ENCODE results near the gene MTX2. TPM values are rescaled to one million over a fixed set of nuclear protein-coding genes. Genes with fewer than 3 reads are reported as not detected.

The MTX2 gene
- total RNA-seq, 1 experiment from 2014 or later = 33.7 TPM

DNA sequence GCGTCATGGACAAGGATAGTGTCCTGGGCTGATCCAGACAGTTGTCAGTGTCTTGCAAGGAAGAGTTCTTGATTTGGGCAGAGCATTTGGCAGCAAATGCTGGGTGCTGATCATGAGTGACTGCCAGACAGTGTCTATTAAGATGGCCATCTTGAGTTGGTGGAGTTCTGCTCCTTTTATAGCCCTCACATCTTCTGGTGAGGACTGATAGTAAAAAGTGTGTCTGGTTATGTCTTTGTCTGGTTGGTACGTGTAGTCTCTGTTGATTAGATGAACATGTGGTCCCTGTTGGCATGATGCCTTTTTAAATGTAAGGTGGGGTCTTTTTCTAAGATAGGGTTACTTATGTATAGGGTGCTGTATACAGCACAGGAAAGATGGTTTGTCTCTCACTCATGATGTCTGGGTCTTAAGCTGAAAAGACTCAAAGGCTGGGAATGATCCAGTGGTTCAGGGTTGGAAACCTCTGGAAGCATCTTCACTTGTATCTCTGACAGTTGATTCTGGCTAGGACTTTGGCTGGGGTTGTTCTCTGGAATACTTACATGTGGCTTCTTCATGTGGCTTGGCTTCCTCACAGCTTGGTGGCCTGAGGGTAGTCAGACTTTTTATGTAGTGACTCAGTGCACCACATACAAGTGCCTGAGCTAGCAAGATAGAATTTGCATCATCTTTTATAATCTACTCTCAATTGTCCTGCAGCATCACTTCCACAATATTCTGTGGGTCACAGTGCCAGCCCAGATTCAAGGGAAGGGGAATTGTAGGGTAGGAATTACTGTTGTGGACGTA is 11.8 kb downstream of the MTX2 start:
- DNase-seq = no peak
- Mint-ChIP-seq H3K27me3 (ENCODE audit: insufficient read depth, unreplicated experiment) (no peaks in the 10 kb centered on the region), H3K27ac (ENCODE audit: unreplicated experiment) (no peak overlapping the region), H3K4me3 (ENCODE audit: unreplicated experiment) (no peak overlapping the region), H3K36me3 (ENCODE audit: insufficient read depth, unreplicated experiment) (no peaks in the 10 kb centered on the region), H3K9me3 (ENCODE audit: unreplicated experiment) (no peaks in the 10 kb centered on the region), H3K4me1 (ENCODE audit: low read depth, unreplicated experiment) (no peaks in the 10 kb centered on the region)
- Histone ChIP-seq H3K4me1 (no peaks in the 10 kb centered on the region), H3K4me3 (ENCODE audit: low read depth, low read length) (no peak overlapping the region), H3K9me3 (no peaks in the 10 kb centered on the region), H3K36me3 (ENCODE audit: control insufficient read depth, insufficient read depth, low read length) (no peaks in the 10 kb centered on the region), H3K27me3 (replicated peaks; ENCODE audit: control insufficient read depth, insufficient read depth, low read length) (no peaks in the 10 kb centered on the region)
- intact Hi-C loops (cut with micrococcal nuclease; ENCODE audit: unreplicated experiment) = no loop called here
- CTCF ChIA-PET = no interaction called here
- TF ChIP-seq, protein P1, sequence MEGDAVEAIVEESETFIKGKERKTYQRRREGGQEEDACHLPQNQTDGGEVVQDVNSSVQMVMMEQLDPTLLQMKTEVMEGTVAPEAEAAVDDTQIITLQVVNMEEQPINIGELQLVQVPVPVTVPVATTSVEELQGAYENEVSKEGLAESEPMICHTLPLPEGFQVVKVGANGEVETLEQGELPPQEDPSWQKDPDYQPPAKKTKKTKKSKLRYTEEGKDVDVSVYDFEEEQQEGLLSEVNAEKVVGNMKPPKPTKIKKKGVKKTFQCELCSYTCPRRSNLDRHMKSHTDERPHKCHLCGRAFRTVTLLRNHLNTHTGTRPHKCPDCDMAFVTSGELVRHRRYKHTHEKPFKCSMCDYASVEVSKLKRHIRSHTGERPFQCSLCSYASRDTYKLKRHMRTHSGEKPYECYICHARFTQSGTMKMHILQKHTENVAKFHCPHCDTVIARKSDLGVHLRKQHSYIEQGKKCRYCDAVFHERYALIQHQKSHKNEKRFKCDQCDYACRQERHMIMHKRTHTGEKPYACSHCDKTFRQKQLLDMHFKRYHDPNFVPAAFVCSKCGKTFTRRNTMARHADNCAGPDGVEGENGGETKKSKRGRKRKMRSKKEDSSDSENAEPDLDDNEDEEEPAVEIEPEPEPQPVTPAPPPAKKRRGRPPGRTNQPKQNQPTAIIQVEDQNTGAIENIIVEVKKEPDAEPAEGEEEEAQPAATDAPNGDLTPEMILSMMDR (IDR thresholded peaks at IDR 0.05; ENCODE audit: insufficient read depth in 1 of 2, low read depth in 1 of 2, low read length in 1 of 2, severe bottlenecking in 1 of 2, unreplicated experiment in 1 of 2) = no peak
- BruUV-seq (replicated peaks) = no TSS peak
- POLR2A ChIA-PET = no interaction called here

DNA sequence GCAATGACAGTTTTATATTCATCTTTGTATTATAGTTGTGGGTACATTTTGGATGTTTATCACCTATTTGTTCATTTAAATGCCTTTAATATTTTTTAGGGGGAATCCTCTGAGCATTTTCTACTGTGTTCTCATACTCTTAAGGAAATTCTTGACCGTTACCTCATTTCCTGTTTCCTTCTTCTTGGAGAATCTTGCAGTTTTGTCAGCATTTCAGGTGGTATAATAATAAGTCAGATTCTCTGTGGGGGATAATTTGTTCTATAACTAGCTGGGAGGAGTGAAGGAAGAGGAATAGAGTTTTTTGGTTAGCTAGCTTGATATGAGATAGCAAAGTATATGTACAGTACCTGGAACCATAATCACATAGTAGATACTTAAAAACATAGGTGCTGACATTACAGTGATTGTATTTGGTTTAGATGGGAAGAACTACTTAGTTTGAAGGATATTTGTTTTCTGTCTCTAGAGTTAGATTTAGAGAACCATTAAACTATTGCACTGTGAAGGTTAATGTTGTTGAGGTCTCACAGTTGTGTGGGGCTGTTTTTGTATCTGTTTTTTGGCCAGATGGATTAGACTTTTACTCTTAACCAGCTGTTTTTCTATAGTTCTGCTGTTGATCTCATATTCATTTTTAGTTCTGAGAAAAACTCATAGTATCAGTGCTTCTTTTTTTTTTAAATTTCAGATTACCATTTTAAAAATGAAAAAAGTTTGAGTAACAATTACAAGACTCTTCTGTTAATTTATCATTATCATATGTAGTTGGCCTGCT is 14.2 kb downstream of the MTX2 start:
- intact Hi-C loops (cut with micrococcal nuclease; ENCODE audit: unreplicated experiment) = no loop called here
- H3K4me1 ChIP-seq = no peaks in the 10 kb centered on the region
- no peaks in the 10 kb centered on the region for H3K27me3 ChIP-seq (replicated peaks; ENCODE audit: control insufficient read depth, insufficient read depth, low read length)
- CTCF ChIA-PET = no interaction called here
- BruUV-seq (replicated peaks) = no TSS peak
- POLR2A ChIA-PET = no interaction called here
- Mint-ChIP-seq H3K27ac (ENCODE audit: unreplicated experiment) (no peak overlapping the region), H3K4me1 (ENCODE audit: low read depth, unreplicated experiment) (no peaks in the 10 kb centered on the region), H3K36me3 (ENCODE audit: insufficient read depth, unreplicated experiment) (no peaks in the 10 kb centered on the region), H3K4me3 (ENCODE audit: unreplicated experiment) (no peak overlapping the region), H3K27me3 (ENCODE audit: insufficient read depth, unreplicated experiment) (no peaks in the 10 kb centered on the region), H3K9me3 (ENCODE audit: unreplicated experiment) (no peaks in the 10 kb centered on the region)
- no peak overlapping the region for H3K4me3 ChIP-seq (ENCODE audit: low read depth, low read length)
- TF ChIP-seq, protein P1 (IDR thresholded peaks at IDR 0.05; ENCODE audit: insufficient read depth in 1 of 2, low read depth in 1 of 2, low read length in 1 of 2, severe bottlenecking in 1 of 2, unreplicated experiment in 1 of 2) = no peak
- H3K9me3 ChIP-seq = no peaks in the 10 kb centered on the region
- H3K36me3 ChIP-seq (ENCODE audit: control insufficient read depth, insufficient read depth, low read length) = no peaks in the 10 kb centered on the region
- DNase-seq = no peak

DNA sequence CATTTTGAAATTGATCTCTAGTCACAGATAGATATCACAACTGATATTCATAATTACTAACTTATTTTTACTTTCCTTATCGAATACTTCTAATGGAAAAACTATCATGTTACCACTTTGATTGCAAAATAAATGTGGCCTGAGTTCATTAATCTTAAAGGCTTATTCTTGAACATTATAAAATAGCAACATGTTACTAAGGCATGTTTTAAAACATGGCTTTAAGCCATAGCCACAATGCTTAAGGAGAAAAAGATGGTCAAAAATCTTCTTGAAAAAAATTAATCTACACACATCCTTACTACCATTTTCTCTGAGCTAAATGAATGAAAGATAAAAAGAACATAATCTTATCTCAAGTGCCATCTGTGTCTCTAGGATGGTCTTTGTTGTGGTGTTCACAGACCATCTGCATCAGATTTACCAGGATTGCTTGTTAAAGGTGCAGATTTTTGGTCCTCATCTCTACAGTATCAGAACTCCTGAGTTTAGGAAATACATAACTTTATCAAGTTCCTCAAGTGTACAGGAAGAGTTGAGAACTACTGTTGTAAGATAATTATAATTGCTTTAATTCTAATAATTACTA is 15.3 kb downstream of the MTX2 start:
- Mint-ChIP-seq H3K36me3 (ENCODE audit: insufficient read depth, unreplicated experiment) (no peaks in the 10 kb centered on the region), H3K4me1 (ENCODE audit: low read depth, unreplicated experiment) (no peaks in the 10 kb centered on the region), H3K27me3 (ENCODE audit: insufficient read depth, unreplicated experiment) (no peaks in the 10 kb centered on the region), H3K27ac (ENCODE audit: unreplicated experiment) (no peak overlapping the region), H3K9me3 (ENCODE audit: unreplicated experiment) (no peaks in the 10 kb centered on the region), H3K4me3 (ENCODE audit: unreplicated experiment) (no peak overlapping the region)
- ChIA-PET POLR2A (no interaction called here), CTCF (no interaction called here)
- Histone ChIP-seq H3K27me3 (replicated peaks; ENCODE audit: control insufficient read depth, insufficient read depth, low read length) (no peaks in the 10 kb centered on the region), H3K36me3 (ENCODE audit: control insufficient read depth, insufficient read depth, low read length) (no peaks in the 10 kb centered on the region), H3K4me3 (ENCODE audit: low read depth, low read length) (no peak overlapping the region), H3K4me1 (no peaks in the 10 kb centered on the region), H3K9me3 (no peaks in the 10 kb centered on the region)
- TF ChIP-seq, protein P1 (IDR thresholded peaks at IDR 0.05; ENCODE audit: insufficient read depth in 1 of 2, low read depth in 1 of 2, low read length in 1 of 2, severe bottlenecking in 1 of 2, unreplicated experiment in 1 of 2) = no peak
- DNase-seq = no peak
- intact Hi-C loops (cut with micrococcal nuclease; ENCODE audit: unreplicated experiment) = no loop called here
- no TSS peak for BruUV-seq (replicated peaks)

All from Caco-2 (cell line).